ENCODE measurements around the gene NIPA2.

NIPA2 gene

DNA sequence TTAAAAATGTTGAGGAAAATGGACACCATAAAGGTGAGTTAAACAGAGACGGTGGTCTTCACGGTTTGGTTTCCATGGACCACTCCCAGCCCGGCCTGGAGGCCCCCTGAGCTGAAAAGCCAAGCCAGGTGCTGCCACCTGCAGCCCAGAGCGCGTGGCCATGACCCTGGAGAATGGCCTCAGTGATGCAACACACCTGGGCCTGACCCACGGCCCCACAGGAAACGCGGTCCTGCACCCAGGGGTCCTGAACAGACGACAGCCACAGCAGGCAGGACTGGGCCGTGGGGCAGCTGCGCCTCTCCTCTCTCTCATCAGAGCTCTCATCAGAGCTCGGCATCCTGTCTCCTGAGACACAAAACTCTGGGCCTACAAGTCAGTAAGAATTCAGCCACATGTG lies 64.1 kb downstream of the NIPA2 start (continued):
- TF ChIP-seq GLI4 (tag by site-specific recombination; IDR thresholded peaks at IDR 0.05) (no peak), ZNF600 (tag by site-specific recombination; IDR thresholded peaks at IDR 0.05) (no peak), ZNF280C (tag by site-specific recombination; IDR thresholded peaks at IDR 0.05) (no peak), ZNF391 (tag by site-specific recombination; IDR thresholded peaks at IDR 0.05; ENCODE audit: borderline replicate concordance, low read depth) (no peak), PRDM10 (tag by site-specific recombination; IDR thresholded peaks at IDR 0.05) (no peak), KLF1 (tag by site-specific recombination; IDR thresholded peaks at IDR 0.05) (no peak), ZNF768 (tag by site-specific recombination; IDR thresholded peaks at IDR 0.05) (no peak), MZF1 (tag by site-specific recombination; IDR thresholded peaks at IDR 0.05; ENCODE audit: borderline replicate concordance) (no peak), ZNF132 (tag by site-specific recombination; IDR thresholded peaks at IDR 0.05; ENCODE audit: borderline replicate concordance) (no peak)

DNA sequence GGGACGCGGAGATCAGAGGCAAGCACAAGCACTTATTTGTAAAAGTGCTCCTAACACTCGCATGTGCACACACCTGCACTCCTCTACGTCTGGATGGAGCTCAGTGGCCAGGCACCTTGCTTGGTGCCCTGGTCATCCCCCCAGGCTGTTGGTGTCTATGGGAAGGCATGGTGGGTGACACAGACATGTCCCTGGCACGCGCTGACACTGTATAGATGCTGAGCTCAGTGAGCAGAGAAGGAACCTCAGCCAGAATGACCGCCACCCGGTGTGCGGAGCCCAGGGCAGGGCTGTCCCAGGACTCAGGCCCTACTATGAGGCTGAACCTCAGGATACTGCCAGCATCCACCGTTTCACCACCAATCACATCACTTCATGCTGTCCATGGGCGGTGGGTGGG lies 64.5 kb downstream of the NIPA2 start:
- ChIA-PET CTCF (no interaction called here), POLR2A (no interaction called here)
- Histone ChIP-seq H3K27ac (ENCODE audit: extremely low read depth, low read depth, low read length) (no peak overlapping the region), H3K9me3 (ENCODE audit: control insufficient read depth, insufficient read depth, low read depth, low read length) (no peaks in the 10 kb centered on the region), H3K4me1 (ENCODE audit: control insufficient read depth, insufficient read depth, low read length) (no peaks in the 10 kb centered on the region), H3K4me3 (ENCODE audit: low read depth, low read length) (no peak overlapping the region), H3K36me3 (ENCODE audit: control insufficient read depth in 2 of 2, insufficient read depth in 1 of 2, low read length in 2 of 2) (peaks cover 0 to 50% of the 10 kb centered on the region in 2 experiments; a peak in 2 of 3 replicates)
- TF ChIP-seq ZNF549 (tag by site-specific recombination; IDR thresholded peaks at IDR 0.05): no peak
- no peak for TF ChIP-seq ZNF184 (tag by site-specific recombination; IDR thresholded peaks at IDR 0.05)
- no peak for TF ChIP-seq WT1 (tag by site-specific recombination; IDR thresholded peaks at IDR 0.05)
- no peak for TF ChIP-seq ZNF132 (tag by site-specific recombination; IDR thresholded peaks at IDR 0.05; ENCODE audit: borderline replicate concordance)
- no peak for TF ChIP-seq ZBTB17 (tag by site-specific recombination; IDR thresholded peaks at IDR 0.05)
- no peak for TF ChIP-seq ZEB2 (tag by site-specific recombination; IDR thresholded peaks at IDR 0.05)

DNA sequence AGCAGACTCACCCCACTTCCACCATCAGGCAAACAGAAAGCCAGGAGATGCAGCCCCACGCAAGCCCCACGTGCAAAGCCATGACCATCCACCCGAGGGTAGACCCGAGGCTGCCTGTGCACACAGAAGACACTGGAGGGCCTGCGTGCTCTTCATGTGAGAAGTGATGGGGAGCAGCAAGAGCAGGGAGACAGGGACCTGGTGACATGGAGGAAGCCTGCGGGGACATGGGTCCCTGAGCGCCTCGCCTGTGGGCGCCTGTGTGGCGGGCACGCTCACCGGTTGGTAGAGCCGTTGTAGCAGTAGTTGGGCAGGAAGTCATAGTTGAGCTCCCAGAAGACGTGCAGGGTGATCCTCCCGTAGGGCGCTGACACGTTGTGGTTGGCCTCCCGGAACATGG lies 65.0 kb downstream of the NIPA2 start:
- POLR2A ChIA-PET: no interaction called here
- TF ChIP-seq ZNF639 (tag by site-specific recombination; IDR thresholded peaks at IDR 0.05): no peak
- TF ChIP-seq IKZF3 (tag by site-specific recombination; IDR thresholded peaks at IDR 0.05): no peak
- TF ChIP-seq ZNF302 (tag by site-specific recombination; IDR thresholded peaks at IDR 0.05; ENCODE audit: low read depth): no peak
- TF ChIP-seq OSR2 (tag by site-specific recombination; IDR thresholded peaks at IDR 0.05): no peak
- no peak for TF ChIP-seq ZFP37 (tag by site-specific recombination; IDR thresholded peaks at IDR 0.05)
- TF ChIP-seq ZNF626 (tag by site-specific recombination; IDR thresholded peaks at IDR 0.05): no peak
- TF ChIP-seq REPIN1 (tag by site-specific recombination; IDR thresholded peaks at IDR 0.05; ENCODE audit: low read depth): no peak
- no peak for TF ChIP-seq SETDB1 (IDR thresholded peaks at IDR 0.05; ENCODE audit: insufficient read length, low read length)
- no peak for TF ChIP-seq ZNF132 (tag by site-specific recombination; IDR thresholded peaks at IDR 0.05; ENCODE audit: borderline replicate concordance)
- no peak for TF ChIP-seq ZNF654 (tag by site-specific recombination; IDR thresholded peaks at IDR 0.05; ENCODE audit: low read depth)
- TF ChIP-seq ZNF624 (tag by site-specific recombination; IDR thresholded peaks at IDR 0.05): no peak
- no peak for TF ChIP-seq ZNF600 (tag by site-specific recombination; IDR thresholded peaks at IDR 0.05)
- no peak for TF ChIP-seq MYNN (tag by site-specific recombination; IDR thresholded peaks at IDR 0.05; ENCODE audit: borderline replicate concordance)
- TF ChIP-seq ZNF549 (tag by site-specific recombination; IDR thresholded peaks at IDR 0.05): no peak

More for the DNA sequence above, 65.0 kb downstream of the NIPA2 start:
- no peak overlapping the region for H3K27ac ChIP-seq (ENCODE audit: extremely low read depth, low read depth, low read length)
- no peak overlapping the region for H3K4me3 ChIP-seq (ENCODE audit: low read depth, low read length)
- CTCF ChIA-PET: no interaction called here
- H3K4me1 ChIP-seq (ENCODE audit: control insufficient read depth, insufficient read depth, low read length): no peaks in the 10 kb centered on the region
- no peaks in the 10 kb centered on the region for H3K9me3 ChIP-seq (ENCODE audit: control insufficient read depth, insufficient read depth, low read depth, low read length)
- H3K36me3 ChIP-seq (ENCODE audit: control insufficient read depth in 2 of 2, insufficient read depth in 1 of 2, low read length in 2 of 2): peaks cover 0 to 53% of the 10 kb centered on the region in 2 experiments; a peak in 2 of 3 replicates
